ENCODE data around the gene DNMBP.

Gene DNMBP

DNA sequence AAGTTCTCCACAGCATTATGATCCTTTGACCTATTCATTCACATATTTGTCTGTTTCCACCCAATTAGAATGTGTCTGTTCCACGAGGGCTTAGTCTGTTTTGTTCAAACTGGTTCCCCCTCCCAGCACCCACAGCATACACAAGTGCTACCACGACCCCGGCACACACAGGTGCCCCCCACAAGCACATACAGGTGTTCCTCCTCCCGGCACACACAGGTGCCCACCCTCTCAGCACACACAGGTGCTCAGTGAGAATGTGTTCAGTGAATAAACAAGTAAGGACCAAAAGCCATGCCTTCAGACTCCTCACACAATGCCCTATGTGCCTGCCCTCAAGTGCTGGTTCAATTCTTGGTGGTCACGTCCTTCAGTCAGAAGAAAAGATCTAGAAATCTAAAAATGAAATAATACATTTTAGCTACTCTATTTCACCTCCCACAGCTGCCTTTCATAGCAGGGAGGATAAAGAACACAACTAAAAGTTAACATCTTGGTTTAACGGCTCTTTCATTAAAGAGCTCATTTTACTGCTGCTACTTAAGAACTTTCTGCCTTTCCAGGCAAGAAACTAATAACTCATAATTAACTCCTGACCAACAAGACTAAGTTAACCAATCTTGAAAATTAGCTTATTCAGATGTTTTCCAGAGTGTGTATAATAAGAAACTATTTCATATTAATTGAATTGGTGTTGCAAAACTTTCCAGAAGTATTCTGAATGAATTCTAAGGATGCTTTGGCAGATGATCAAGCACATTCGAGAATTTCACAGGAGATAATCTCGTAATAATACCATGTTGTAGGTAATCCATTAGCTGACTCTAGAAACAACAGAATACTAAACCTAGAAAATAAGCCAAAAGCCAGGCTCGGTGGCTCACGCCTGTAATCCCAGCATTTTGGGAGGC is 2.3 kb downstream of the DNMBP start:
- peak overlapping the region; percentile 99 for H3K4me3 ChIP-seq (replicated peaks; ENCODE audit: low read depth, low read length)
- DNase-seq (ENCODE audit: extremely low read depth, insufficient read length): peak; percentile 30
- TF ChIP-seq, protein P1, sequence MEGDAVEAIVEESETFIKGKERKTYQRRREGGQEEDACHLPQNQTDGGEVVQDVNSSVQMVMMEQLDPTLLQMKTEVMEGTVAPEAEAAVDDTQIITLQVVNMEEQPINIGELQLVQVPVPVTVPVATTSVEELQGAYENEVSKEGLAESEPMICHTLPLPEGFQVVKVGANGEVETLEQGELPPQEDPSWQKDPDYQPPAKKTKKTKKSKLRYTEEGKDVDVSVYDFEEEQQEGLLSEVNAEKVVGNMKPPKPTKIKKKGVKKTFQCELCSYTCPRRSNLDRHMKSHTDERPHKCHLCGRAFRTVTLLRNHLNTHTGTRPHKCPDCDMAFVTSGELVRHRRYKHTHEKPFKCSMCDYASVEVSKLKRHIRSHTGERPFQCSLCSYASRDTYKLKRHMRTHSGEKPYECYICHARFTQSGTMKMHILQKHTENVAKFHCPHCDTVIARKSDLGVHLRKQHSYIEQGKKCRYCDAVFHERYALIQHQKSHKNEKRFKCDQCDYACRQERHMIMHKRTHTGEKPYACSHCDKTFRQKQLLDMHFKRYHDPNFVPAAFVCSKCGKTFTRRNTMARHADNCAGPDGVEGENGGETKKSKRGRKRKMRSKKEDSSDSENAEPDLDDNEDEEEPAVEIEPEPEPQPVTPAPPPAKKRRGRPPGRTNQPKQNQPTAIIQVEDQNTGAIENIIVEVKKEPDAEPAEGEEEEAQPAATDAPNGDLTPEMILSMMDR (IDR thresholded peaks at IDR 0.05; ENCODE audit: insufficient read depth, low read length, poor library complexity, severe bottlenecking): no peak
- no peaks in the 10 kb centered on the region for H3K36me3 ChIP-seq (ENCODE audit: control insufficient read depth, insufficient read depth, low read length)
- no peaks in the 10 kb centered on the region for H3K27me3 ChIP-seq (replicated peaks; ENCODE audit: control insufficient read depth, insufficient read depth, low read length)

DNA sequence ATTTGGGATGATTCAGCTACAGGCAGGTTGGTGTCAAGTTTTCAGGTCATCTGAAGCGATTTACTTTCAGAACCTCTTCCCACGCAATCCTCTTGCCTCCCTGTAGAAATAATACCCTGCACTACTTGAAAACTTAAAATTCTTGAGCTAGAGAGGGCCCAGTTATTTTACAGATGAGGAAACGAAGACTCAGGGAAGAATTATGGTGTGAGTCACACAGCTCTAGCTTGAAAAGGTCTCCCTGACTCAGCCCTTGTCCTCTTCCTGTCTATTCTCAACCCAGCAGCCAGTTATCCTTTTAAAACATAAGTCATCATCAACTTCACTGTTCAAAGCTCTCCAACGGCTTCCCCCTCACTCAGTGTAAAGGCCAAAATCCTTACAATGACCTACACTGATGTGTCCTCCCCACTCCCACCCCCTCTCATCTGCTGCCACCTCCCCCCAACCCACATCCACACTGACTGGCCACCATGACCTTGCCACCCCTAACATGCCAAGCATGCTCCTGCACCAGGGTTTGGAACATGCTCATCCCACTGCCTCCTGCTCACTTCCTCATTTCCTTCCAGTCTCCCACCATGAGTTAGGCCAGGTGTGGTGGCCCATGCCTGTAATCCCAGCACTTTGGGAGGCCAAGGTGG is 3.4 kb downstream of the DNMBP start:
- TF ChIP-seq, protein P1 (IDR thresholded peaks at IDR 0.05; ENCODE audit: insufficient read depth, low read length, poor library complexity, severe bottlenecking): no peak
- H3K27me3 ChIP-seq (replicated peaks; ENCODE audit: control insufficient read depth, insufficient read depth, low read length): no peaks in the 10 kb centered on the region
- H3K36me3 ChIP-seq (ENCODE audit: control insufficient read depth, insufficient read depth, low read length): 0 out of 2 replicates have a peak, but pooled peaks cover 1% of the 10 kb centered on the region
- H3K4me3 ChIP-seq (replicated peaks; ENCODE audit: low read depth, low read length): peak overlapping the region; percentile 99
- peak; percentile 59 for DNase-seq (ENCODE audit: extremely low read depth, insufficient read length)

DNA sequence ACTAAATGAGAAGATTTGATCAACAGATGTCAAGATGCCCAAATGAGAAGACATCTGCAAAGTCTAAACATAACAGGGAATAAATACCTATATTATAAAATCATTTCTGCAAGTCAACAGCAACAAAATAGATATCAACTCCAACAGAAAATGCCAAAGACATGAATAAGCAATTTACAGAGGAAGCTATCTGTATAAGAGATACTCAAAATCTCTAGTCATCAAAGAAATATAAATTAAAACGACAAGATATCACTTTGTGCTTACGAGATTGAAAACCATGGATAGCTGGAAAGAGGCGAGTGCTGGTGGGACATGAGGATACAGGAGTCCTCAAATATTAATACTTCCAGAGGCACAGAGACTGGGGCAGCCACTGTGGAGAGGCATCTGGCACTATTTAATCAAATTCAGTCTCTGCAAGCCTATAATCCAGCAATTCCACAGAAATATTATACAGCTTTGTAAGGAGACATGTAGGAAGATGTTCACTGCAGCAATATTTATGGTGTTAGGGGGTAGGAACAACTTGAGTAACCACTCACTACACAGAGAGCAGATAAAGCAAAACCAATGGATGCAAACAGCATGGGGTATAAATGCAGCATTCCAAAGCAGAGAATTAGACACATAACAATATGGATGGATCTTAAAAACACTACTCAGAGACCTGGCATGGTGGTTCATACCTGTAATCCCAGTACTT is 4.8 kb downstream of the DNMBP start:
- TF ChIP-seq, protein P1 (IDR thresholded peaks at IDR 0.05; ENCODE audit: insufficient read depth, low read length, poor library complexity, severe bottlenecking): no peak
- Histone ChIP-seq H3K36me3 (ENCODE audit: control insufficient read depth, insufficient read depth, low read length) (peaks cover 6% of the 10 kb centered on the region), H3K4me3 (replicated peaks; ENCODE audit: low read depth, low read length) (no peak overlapping the region), H3K27me3 (replicated peaks; ENCODE audit: control insufficient read depth, insufficient read depth, low read length) (no peaks in the 10 kb centered on the region)
- DNase-seq (ENCODE audit: extremely low read depth, insufficient read length): no peak

DNA sequence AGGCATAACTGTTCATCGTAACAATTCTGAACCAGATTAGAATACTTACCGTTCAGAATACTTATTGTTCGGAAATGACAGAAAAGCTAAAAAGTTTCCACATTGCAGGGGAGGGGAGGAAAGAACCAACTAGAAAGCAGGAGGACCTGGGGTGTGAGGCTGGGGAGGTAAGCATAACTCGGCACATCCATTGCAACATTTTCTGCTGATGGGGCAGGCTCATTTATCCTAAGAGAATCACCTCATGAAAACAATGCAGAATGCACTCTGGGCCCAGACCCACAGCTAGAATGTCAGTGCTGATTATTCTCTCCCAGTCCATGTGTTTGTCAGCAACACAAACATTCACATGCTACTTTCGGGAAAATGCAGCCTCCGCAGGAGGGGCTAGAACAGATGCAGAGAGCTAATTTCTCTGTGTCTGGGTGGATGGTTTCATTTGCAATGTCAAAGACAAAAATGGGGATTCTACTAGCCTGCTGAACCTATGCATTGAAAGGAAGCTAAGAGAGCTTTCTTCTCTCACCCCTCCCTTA is 9.6 kb downstream of the DNMBP start:
- no peak for DNase-seq (ENCODE audit: extremely low read depth, insufficient read length)
- H3K27me3 ChIP-seq (replicated peaks; ENCODE audit: control insufficient read depth, insufficient read depth, low read length): no peaks in the 10 kb centered on the region
- peaks cover 7% of the 10 kb centered on the region for H3K36me3 ChIP-seq (ENCODE audit: control insufficient read depth, insufficient read depth, low read length)
- TF ChIP-seq, protein P1 (IDR thresholded peaks at IDR 0.05; ENCODE audit: insufficient read depth, low read length, poor library complexity, severe bottlenecking): no peak
- no peak overlapping the region for H3K4me3 ChIP-seq (replicated peaks; ENCODE audit: low read depth, low read length)

DNA sequence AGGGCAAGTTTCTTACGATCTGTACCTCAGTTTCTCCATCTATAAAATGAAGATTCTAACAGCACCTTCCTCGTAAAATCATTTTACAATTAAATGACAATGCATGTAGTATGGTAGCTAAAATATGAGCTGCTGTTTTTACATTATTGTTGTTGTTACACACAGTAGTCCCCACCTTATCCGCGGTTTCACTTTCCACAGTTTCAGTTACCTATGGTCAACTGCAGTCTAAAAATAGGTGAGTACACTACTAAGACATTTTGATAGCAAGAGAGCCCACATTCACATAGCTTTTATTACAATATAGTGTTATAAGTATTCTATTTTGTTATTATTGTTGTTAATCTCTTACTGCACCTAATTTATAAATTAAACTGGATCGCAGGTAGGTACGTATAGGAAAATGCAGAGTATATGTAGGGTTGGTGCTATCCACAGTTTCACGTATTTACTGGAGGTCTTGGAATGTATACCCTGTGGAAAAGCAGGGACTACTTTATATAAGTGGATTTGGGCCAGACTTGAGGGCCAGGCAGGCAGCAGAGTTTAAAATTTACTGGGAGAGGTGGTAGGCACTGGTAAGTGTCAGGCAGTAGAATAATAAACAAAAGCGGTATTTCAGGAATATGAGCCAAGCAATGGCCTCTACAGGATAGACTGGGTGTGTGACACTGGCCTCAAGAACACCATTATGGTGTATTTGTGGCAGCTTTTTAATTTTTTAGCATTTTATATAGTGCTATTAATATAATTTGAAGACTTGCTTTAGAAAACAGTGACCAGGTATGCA is 10.2 kb downstream of the DNMBP start:
- TF ChIP-seq, protein P1 (IDR thresholded peaks at IDR 0.05; ENCODE audit: insufficient read depth, low read length, poor library complexity, severe bottlenecking): no peak
- Histone ChIP-seq H3K27me3 (replicated peaks; ENCODE audit: control insufficient read depth, insufficient read depth, low read length) (no peaks in the 10 kb centered on the region), H3K36me3 (ENCODE audit: control insufficient read depth, insufficient read depth, low read length) (peaks cover 9% of the 10 kb centered on the region), H3K4me3 (replicated peaks; ENCODE audit: low read depth, low read length) (no peak overlapping the region)
- DNase-seq (ENCODE audit: extremely low read depth, insufficient read length): no peak
